Stimulated activated CD8-positive, alpha-beta memory T cell treated with anti-CD3 and anti-CD28 coated beads, Interleukin-4, amount 100 ng/mL, for 1 hour (primary cell): ENCODE results near the gene TRDMT1.

Experiments used
- DNase-seq, 2 donors: peaks; one replicate each; pipeline ENCODE4 v3.0.0-alpha.2; 2020; ENCODE audit warnings: low read depth in 2 of 2, low spot score in 1 of 2

Gene TRDMT1

GRCh38 chr10:17200912-17201793 lies at the start of gene TRDMT1:
TRDMT1 (minus strand) TSS chr10:17201672; CDS start chr10:17201634, 38 bp downstream.
- peak; percentile 58 to 60 for DNase-seq

- DNase-seq, result no peak
Measured at GRCh38 chr10:17250736-17251135, 49.3 kb upstream of the TRDMT1 start.

- DNase-seq, result no peak
Measured at GRCh38 chr10:17249820-17250219, 48.3 kb upstream of the TRDMT1 start.

- DNase-seq, result no peak
Measured at GRCh38 chr10:17248964-17249363, 47.5 kb upstream of the TRDMT1 start.

GRCh38 chr10:17247210-17247609 lies 45.7 kb upstream of the TRDMT1 start:
- no peak for DNase-seq

GRCh38 chr10:17244700-17245365 lies 43.4 kb upstream of the TRDMT1 start:
- DNase-seq, result no peak

GRCh38 chr10:17241611-17242333 lies 40.3 kb upstream of the TRDMT1 start:
- DNase-seq, result no peak

- no peak for DNase-seq
Measured at GRCh38 chr10:17240616-17241015, 39.1 kb upstream of the TRDMT1 start.

GRCh38 chr10:17240096-17240495 lies 38.6 kb upstream of the TRDMT1 start:
- DNase-seq, result no peak

GRCh38 chr10:17239345-17240085 lies 38.0 kb upstream of the TRDMT1 start:
- no peak for DNase-seq

GRCh38 chr10:17238445-17239291 lies 37.2 kb upstream of the TRDMT1 start:
- DNase-seq, result no peak

- DNase-seq, result no peak
Measured at GRCh38 chr10:17237915-17238444, 36.5 kb upstream of the TRDMT1 start.

GRCh38 chr10:17237149-17237527 lies 35.7 kb upstream of the TRDMT1 start:
- DNase-seq, result no peak

- no peak for DNase-seq
Measured at GRCh38 chr10:17236468-17237148, 35.1 kb upstream of the TRDMT1 start.

GRCh38 chr10:17235136-17235535 lies 33.7 kb upstream of the TRDMT1 start:
- no peak for DNase-seq

- no peak for DNase-seq
Measured at GRCh38 chr10:17234431-17234945, 33.0 kb upstream of the TRDMT1 start.

- no peak for DNase-seq
Measured at GRCh38 chr10:17233286-17233991, 32.0 kb upstream of the TRDMT1 start.

- no peak for DNase-seq
Measured at GRCh38 chr10:17232276-17232960, 30.9 kb upstream of the TRDMT1 start.
